Adrenal gland (tissue), 5 donors: ENCODE results near the gene TMEM213.

ENCODE experiments used
- CTCF ChIP-seq, 6 experiments: fragments of 450-650 bp in 4 of 6; fragments of 200-600 bp in 2 of 6; sonication (generic) in 1 of 6; IDR thresholded peaks; 1 replicate in 5 of 6; 2 replicates in 1 of 6; pipeline versions ENCODE4 v1.5.1 to v1.8.0; 2016 to 2021; ENCODE audit warnings: antibody characterized with exemption in 6 of 6, mild to moderate bottlenecking in 2 of 6, moderate library complexity in 1 of 6
- POLR2A ChIP-seq, 2 donors: fragments of 450-650 bp; IDR thresholded peaks; one replicate each; pipeline ENCODE4 v1.6.1; 2017; ENCODE audit warnings: antibody characterized with exemption in 2 of 2, mild to moderate bottlenecking in 2 of 2, moderate library complexity in 1 of 2
- donor health status: DM: no; HTN: no; CAD: no.

GRCh38 chr7:138756591-138757242 lies 41.1 kb upstream of the TMEM213 start:
- TF ChIP-seq CTCF (IDR thresholded peaks at IDR 0.05): no peak
- no peak for TF ChIP-seq POLR2A (IDR thresholded peaks at IDR 0.05)
